GM19324 (cell line): ENCODE measurements around the gene LTBP1.

Experiments used
- ATAC-seq: cut with Tn5 transposase; IDR thresholded peaks from one replicate; pipeline ENCODE4 v1.9.1; 2021; ENCODE audit warnings: mild to moderate bottlenecking, moderate library complexity; ENCODE audit not compliant: unreplicated experiment, low FRiP score

Gene LTBP1

DNA sequence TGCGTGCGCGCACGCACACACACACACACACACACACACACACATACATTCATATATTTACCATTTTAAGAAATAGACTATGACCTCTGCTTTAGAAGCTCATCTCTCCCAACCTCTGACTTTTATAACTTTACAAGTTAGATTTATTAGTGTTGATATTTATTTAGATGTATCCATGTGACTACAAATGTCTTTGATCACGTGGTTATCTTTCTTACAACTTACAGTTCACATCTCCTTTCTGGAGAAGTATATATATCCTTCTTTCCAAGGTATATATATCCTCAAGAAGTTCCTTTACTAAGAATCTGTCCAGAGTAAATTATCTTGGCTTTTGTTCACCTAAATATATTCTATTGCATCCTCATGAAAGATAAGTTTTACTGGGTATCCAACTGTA lies 16.3 kb upstream of the LTBP1 start:
- ATAC-seq: no peak

DNA sequence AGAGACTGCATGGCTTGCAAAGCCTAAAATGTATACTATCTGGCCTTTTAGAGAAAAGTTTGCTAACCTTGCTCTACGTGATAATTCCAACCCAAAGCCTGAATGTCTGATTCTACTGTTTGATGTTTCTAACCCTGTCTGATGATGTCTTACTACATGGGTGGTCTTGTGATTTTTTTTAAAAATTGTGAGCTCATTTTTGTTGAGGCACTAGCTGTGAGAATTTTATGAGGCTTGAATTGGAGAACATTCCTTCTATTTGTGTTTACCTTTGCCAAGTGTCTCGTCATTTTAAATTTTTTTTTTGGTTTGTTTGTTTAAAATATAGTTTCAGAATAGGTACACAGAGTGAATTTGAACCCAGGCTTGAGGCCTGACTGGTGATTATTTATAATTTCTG lies 15.2 kb upstream of the LTBP1 start:
- ATAC-seq: no peak

DNA sequence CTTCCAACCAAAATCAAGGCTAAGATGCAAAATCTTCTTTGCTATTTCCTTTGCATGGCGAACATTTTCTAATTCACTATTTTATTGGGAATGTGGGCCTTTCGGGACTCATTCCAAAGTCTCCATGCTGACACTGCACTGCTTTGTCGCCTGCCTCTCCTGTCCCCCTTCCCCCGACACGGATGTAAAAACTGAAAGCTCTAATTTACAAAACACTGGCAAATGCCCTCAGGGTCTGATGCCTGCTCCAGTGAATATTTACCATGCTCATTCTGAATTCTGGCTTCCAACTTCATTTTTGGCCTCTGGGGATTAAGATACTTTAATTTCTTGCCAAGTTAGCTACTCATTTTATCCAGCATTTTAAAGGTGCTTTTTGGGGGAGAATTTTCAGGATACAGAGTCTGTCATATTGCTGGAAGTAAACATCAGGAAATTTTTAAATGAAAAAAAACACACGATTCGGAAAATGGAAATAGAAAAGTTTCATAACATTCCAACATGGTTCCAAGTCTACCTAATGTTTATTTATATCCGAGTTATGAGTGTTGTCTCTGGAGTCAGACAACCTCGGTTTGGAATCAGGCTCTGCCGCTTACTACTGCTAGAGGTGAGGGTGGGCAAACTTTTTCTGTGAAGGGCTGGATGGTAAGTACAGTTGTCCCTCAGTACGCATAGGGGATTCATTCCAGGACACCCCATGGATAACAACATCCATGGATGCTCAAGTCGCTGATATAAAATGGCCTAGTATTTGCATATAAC lies 14.6 kb upstream of the LTBP1 start:
- ATAC-seq: no peak

DNA sequence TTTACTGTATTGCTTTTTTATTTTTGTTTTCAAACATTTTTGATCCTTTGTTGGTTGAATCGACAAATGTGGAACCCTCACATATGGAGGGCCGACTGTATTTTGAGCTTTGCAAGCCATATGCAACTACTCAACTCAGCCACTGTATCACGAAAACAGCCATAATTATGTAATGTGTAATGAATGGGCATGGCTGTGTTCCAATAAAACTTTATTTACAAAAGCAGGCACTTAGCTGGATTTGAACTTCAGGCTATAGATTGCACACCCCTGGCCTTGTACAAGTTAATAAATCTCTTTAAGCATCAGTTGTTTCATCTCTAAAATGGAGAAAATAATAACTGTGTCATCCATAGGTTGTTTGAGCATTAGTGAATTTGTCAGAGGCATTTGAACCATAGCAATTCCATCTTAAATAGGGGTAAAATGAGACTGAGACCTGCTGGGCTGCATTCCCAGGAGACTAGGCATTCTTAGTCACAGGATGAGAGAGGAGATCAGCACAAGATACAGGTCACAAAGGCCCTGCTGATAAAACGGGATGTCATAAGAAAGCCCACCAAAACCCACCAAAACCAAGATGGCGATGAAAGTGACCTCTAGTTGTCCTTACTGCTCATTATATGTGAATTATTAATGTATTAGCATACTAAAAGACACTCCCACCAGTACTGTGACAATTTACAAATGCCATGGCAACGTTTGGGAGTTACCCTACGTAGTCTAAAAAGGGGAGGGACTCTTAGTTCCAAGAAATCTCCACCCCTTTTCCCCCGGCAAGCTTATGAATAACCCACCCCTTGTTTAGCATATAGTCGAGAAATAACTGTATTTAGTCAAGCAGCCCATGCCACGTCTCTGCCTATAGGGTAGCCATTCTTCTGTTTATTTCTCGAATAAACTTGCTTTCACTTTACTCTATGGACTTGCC lies 13.7 kb upstream of the LTBP1 start:
- ATAC-seq: no peak

DNA sequence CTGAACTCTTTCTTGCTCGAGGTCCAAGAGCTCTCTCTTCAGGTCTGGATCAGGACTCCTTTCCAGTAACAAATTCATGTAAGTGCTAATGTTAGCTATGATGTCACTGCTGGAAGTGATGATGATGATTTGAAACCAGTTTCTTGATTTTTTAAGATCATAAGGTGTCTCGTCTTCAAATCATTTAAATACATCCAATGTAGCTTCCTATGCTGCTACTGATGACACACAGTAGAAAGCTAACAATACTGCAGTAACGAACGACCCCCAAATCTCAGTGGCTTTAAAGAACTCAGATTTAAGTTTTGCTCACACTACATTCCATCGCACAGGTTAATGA lies 13.0 kb upstream of the LTBP1 start:
- no peak for ATAC-seq

DNA sequence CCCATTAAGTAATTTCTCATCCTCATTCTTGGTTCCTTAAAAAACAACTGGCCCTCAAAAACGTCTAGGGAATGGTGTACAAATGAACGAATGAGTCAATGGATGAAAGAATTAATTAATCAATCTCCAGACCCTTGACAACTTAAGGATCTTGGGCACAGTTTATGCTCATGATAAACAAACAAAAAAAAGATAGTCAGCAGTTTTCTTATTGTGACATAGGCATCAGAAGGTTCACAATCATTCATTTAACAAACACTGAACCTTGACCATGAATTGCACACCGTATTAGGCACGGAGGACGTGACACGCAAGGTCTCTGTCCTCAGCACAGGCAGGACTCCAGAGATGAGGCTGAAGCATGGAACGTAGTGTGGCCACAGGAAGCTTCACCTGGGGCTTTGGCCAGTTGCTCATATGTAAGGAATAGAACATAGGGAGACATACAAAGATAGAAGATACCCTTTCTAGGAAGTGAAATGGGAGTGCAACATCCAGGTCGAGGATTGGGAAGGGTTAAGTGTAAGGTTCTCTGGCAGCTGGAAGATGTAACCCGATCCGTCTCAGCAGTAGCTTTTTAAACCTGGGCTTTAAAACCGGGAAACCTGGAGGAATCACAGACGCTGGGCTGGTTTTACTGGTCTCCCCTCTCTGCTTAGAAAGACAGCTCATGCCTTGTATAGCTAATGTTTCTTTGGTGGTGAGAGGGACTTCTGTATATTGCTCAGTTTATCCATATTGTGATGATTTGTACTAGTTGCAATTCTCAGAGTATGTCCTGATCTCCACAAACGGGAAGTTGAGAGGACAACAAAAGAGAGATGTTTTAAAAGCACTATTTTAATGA lies 8.9 kb upstream of the LTBP1 start:
- no peak for ATAC-seq

DNA sequence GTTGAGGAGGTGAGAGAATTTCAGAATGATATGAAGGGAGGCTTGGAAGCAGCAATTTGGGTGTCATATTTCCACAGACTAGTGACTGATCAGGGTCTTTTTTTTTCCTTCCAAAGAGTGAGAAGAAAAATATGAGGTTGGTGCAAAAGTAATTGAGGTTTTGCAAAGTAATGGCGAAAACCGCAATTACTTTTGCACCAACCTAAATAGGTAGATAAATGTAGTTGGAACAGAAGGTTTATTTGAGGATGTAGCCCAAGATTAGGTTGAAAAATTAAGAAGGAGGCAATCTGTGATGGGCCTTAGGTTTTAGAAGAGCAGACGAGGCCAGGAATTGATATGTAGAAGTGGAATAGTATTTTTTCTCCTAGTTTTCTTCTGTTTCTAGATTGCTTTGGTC lies 7.8 kb upstream of the LTBP1 start:
- ATAC-seq: no peak

DNA sequence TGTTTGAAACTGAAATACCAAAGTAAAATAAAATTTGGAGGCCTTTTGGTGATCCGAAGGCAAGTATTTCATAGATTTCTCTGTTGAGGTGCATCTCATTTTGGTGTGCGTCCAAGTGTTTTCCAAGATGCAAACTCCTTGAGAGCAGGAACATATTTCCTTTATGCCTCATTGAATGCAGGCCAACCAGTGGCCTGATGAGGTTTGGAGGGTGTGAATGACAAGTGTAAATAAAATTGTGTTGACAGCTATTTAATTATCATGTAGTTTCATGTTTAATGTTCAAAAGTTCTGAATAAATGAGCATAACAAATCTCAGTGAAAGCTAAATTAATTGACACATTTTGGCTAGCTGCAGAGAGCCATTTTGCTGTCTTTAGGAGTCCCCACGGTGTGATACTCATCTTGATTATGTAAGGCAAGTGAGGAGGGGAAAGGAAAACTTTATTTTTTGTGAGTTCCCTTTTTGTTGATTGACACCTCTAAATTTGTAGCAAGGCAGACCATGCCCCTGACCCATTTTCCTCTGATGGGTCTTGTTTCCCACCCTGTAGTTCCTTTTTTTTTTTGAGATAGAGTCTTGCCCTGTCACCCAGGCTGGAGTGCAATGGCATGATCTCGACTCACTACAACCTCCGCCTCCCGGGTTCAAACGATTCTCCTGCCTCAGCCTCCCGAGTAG lies 6.3 kb upstream of the LTBP1 start:
- no peak for ATAC-seq

DNA sequence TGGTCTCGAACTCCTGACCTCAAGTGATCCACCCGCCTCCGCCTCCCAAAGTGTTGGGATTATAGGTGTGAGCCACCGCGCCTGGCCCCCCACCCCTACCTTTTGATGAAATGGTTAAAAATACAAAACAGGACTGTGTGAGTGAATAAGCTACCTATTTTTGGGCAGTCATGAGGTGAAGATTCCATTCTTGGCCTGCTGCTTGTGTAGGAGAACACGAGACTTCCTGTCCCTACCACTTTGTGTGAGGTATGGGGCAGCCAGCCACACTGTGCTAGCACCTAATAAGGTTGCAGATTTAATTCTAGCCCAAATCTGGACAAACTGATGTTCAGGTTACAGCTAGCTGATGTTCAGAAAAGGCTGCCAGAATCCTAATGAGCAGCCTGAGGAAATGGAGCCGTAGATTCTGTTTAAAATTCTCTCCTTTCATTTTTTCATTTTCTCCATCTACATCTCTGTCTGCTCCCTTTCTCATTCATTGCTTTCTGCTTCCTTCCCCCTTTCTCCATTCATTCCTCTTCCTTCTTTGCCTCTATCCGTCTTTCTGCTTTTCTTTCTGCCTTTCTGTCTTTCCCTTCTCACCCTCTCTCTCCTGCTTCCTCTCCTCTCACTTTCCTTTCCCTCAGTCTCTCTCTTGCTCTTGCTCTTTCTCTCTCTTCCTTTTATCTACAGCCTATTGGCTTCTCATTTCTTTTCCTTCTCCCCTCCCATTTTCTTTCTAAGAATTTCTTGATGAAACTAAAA lies 4.6 kb upstream of the LTBP1 start:
- ATAC-seq: no peak

DNA sequence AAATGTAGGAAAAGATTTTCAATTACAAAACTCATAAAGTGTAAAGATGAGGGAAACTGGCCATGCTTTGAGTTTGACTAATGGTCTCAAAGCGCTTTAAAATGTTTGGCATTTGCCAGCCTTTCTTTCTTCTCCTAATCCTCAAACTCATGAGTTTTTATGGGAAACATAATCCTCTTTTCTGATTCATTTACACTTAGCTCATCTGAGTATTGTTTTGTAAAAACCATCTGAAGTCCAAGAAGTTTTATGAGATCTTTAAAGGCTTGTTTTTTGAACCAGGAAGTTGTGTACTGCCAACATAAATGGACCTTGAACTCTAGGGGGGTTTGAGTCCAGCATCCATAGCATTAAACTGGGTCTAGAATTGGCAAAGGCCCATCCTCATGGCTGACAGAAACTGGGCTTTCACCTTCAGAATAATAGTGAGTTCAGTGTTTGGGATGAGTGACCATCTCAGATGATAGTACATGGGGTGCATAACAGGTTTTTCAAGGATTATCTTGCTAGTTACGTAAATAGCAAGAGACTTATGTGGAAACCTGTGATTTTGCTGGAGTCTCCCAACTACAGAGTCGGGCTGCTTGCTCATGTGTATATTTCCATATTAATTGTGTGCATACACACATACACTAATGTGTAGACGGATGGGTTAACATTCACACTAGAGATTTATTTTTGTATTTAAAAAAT lies 3.8 kb upstream of the LTBP1 start:
- ATAC-seq: no peak

DNA sequence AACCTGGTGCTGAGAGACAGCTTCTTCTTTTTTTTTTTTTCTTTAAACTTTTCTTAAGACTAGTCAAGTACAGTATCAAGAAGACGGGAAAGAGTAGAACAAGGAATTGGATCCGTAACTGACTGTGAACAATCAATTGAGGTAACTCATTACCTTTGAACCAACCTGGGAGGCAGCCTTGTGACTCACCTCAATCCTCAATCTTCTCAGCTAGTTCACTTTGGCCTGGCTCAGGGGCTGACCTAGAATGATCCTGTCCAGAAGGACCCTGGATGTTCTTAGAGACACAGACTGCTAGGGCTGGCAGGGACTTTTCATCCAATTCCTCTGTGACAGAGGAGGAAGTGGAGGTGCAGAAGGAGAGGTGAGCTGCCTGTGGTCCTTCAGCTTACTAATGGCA lies 1.5 kb upstream of the LTBP1 start:
- no peak for ATAC-seq

DNA sequence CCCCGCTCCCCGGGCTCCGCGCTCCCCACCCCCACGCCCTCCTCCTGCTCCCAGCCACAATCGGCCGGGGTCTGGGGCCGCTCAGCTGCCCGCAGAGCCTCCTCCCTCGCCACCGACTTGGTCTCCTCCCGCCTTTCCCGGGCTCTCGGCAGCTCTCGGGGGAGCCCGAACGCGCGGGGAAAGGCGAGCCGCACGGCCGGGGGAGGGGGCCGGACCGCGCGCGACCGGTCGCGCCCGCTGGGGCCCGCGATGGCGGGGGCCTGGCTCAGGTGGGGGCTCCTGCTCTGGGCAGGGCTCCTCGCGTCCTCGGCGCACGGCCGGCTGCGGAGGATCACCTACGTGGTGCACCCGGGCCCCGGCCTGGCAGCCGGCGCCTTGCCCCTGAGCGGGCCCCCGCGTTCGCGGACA lies 327 bp downstream of the LTBP1 start:
- ATAC-seq: peak; percentile 23

DNA sequence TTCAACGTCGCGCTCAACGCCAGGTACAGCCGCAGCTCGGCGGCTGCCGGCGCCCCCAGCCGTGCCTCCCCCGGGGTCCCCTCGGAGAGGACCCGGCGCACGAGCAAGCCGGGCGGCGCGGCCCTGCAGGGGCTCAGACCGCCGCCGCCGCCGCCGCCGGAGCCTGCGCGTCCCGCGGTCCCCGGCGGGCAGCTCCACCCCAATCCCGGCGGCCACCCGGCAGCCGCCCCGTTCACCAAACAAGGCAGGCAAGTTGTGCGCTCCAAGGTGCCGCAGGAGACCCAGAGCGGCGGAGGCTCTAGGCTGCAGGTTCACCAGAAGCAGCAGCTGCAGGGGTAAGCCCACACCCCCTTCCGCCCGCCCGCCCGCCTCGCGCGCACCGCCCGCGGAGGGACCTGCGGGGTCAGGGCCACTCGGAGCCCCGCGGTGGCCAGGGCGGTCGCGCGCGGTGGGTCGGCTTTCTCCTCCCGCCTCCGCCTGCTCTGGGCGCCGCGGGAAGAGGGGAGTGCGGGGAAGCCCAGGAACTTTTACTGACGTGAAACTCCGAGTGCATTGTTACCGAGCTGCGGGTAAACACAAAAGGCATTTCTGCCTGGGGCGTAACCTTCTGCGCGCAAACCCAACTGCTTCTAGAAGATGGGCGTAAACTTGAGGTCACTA lies 861 bp downstream of the LTBP1 start:
- ATAC-seq: peak; percentile 10

DNA sequence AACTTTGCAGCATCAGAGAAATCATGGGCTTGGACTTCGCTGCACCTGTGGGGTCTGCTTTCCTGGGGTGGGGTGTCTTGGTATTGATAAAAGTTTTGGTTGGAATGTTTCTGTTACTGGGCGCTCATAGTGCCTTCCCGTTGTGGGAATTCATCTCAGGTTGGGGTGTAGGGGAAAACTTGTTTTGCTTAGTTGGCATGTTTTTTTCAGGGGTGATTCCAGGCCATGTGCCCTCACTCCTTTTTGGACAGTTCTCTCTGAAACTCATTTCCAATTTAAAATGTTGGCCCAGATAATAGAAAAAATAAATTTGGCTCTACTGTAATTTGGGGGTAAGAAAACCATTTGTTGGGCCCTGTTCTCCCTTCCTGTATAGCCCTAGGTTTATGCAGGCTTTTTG lies 1.5 kb downstream of the LTBP1 start:
- ATAC-seq: no peak

DNA sequence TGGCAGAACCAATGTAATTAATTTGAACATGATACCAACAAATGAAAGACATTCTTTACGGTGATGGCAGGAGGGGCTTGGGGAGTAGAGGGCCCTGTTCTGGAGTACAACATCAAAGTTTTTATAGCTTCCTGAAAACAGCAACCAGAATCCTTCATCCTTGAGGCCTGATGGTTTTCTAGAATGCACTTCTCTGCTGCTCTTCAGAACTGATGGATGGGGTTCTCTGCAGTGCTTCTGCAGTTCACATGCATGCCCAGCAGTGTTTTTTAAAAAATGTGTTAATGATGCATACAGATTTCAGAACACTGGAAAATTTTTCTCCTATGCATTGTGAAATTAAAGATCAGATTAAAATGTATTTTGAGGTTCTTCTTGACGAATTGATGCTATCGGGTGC lies 2.5 kb downstream of the LTBP1 start:
- ATAC-seq: no peak

DNA sequence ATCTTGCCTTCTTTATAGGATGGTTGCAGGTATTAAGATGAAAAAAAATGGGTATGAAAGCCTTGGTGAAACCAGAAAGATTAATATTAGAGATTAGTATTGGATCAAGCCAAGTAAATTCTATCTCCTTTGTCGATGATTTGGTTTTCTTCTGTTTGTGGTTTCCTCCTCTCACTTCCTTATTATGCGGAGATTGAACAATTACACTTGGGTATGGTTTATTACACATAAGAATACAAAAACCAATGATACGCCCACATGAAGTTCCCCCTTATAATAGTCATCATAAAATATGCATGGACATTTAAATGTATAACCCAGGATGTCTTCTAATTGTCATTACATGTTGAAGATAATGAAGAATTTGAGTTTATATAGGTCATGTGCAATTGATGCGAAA lies 4.9 kb downstream of the LTBP1 start:
- no peak for ATAC-seq

DNA sequence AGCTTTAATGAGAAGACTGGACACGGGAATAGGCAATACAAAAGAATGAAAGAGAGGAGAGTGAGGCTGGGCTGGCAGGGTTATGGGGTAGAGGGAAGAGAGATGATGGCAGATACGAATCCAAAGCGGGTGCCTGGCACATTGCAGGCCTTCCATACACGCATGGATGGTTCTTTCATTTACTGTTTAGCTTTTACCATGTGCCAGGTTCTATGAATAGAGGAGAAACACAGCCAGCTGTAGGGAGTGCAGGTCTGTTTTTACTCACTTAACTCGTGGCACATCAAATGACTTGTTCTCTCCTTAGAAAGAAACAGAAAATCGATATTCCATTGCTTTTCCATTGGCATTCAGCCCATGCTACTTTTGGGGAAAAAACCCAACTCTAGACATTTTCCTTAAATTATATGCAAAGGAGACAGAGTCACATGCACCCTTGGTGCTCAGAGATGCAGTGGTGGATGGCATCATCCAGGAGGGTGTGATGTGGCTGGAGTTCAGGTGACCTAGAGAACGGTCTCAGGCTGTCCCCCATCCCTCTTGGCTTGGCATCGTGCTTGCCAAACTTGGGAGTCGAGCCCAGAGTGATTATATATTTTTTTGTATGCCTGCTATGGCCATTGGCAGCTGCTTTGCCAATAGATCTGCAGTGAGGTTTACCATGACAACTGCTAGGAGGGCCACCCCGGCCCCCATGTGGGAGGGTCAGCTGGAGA lies 6.2 kb downstream of the LTBP1 start:
- ATAC-seq: no peak

DNA sequence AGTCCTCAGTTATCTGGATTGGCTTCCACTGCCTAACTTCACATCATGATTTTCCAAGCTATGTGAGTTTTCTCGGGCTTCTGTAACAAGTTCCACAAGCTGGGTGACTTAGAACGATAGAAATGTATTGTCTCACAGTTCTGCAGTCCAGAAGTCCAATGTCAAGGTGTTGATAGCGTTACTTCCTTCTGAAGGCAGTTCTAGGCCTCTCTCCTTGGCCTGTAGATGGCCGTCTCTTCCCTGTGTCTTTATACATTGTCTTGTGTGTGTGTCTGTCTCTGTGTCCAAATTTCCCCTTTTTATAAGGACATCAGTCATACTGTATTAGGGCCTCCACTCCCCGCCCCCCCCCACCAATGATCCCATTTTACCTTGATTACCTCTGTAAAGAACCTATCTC lies 7.5 kb downstream of the LTBP1 start:
- no peak for ATAC-seq
